Activated effector memory CD4-positive, alpha-beta T cell treated with Interleukin-2 at 50 U/mL for 16 hours (primary cell): ENCODE results near the gene PHLDB2.

Source experiments
- DNase-seq: peaks from one replicate; pipeline ENCODE4 v3.0.0-alpha.2; 2020

PHLDB2 gene

DNA sequence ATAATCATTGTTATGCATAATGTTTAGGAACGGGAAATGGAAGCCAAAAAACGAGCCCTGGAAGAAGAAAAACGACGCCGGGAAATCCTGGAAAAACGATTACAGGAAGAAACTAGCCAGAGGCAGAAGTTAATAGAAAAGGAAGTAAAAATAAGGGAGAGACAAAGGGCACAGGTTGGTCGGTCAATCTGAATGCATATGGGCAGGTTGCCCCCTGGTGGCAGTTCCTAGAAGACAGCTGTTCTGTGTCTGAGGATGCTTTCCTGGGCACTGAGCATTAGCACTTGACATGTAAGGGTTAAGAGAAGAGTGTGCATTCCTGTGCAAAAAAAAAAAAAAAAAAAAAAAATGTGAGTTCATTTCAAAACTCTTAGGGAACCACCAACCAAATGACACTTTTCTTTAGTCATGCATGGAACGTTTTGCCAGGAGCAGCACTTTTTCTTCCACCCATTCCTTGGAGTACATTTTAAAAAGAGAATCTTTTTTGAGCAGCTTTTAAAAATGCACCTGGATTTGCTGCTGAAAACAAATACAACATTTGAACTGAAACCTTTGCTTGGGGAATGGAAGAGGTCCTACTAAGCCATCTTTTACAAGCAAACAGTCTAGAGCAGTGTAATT is 108.7 kb downstream of the PHLDB2 start:
- peak; percentile 62 for DNase-seq

DNA sequence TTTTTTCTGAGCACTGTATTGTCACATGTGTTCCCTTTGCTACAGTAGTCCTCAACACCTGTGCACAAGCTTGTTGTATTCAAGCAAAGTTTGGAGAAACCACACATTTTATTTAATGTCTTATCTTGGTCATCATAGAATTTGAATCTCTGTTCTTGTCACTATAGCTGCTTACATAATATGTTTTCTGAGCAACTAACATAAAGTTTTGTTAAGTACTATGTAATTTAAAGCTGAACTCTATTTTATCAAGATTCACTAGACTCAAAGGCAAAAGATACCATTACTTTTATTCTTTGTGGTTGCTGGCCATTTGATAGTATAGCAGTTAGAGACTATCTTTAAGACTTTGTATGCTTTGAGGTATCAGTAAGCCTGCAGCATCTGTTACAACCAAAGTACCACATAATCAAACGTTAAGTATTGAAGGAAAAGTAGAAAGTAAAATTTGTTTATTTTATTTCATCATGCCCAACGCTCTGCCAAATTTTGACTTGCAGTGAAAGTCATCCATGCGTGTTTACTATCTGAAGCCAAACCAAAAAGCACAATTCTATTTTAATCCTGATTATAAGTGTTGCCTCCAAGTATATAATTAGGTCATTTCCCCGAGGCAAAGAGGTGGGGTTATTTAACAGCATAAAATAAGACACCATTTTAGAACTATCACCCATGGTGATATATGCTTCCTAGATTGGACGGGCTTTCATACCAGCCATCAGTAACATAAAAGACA is 109.4 kb downstream of the PHLDB2 start:
- no peak for DNase-seq

GRCh38 chr3:111970376-111970775 is 111.3 kb downstream of the PHLDB2 start:
- no peak for DNase-seq

GRCh38 chr3:111971533-111972130 is 112.6 kb downstream of the PHLDB2 start:
- DNase-seq: no peak

- no peak for DNase-seq
Observed at GRCh38 chr3:111972891-111973290, 113.8 kb downstream of the PHLDB2 start.

- no peak for DNase-seq
Observed at GRCh38 chr3:111975131-111975530, 116.1 kb downstream of the PHLDB2 start.

DNA sequence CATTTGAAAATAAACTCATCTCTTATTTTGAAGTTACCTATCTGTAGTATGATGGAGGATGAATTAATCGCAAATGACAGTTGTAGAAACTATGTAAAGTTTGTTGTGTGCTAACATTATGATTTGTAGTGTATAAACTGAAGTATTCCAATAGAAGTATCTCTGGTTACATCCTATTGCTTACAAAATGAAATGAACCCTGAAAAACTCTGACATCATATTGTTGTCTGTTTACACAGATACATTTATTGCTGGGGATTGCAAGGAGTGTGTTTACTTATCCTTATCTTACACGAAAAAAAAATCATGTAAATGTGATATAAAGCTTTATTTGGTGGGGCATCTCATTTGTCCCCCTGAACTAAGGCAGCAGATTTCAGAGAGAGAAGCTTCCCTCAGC is 117.2 kb downstream of the PHLDB2 start:
- DNase-seq: no peak

GRCh38 chr3:111978583-111979433 is 119.7 kb downstream of the PHLDB2 start, which contains the start of gene ABHD10:
TSS of gene ABHD10 (plus strand) at chr3:111979026. CDS start at chr3:111979062, 36 bp downstream.
- DNase-seq: peak; percentile 93

GRCh38 chr3:111979434-111980038 is 120.5 kb downstream of the PHLDB2 start:
- no peak for DNase-seq

DNA sequence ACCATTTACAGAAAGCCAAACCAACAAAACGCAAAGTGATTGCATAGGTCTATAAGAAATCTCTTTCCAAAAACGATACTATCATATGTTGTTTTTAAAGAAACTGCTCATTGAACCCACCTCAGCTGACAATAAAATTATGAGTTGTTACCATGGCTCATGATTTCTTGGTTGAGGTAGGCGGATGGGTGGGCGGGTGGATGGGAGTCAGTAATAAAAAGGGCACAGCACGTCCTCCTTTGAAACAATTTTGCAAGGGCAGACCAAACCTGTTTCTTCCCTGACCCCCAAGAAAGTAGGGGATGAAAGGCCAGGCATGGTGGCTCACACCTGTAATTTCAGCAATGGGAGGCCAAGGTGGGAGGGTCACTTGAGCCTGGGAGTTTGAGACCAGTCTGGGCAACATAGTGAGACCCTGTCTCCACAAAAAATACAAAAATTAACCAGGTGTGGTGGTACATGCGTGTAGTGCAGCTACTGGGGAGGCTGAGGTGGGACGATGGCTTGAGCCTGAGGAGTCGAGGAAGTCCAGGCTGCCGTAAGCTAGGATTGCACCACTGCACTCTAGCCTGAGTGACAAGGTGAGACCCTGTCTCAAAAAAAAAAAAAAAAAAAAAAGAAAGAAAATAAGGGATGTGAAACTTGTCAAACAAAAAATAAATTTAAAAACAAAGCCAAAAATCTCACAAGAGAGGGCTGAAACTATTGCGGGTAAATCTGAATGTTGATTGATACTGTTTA is 121.8 kb downstream of the PHLDB2 start:
- DNase-seq: no peak

GRCh38 chr3:111981457-111981763 is 122.3 kb downstream of the PHLDB2 start:
- DNase-seq: no peak

GRCh38 chr3:111984636-111985298 is 125.7 kb downstream of the PHLDB2 start:
- no peak for DNase-seq

GRCh38 chr3:111986800-111987199 is 127.7 kb downstream of the PHLDB2 start:
- no peak for DNase-seq

GRCh38 chr3:111989061-111989678 is 130.1 kb downstream of the PHLDB2 start:
- DNase-seq: no peak

GRCh38 chr3:111993038-111993437 is 134.0 kb downstream of the PHLDB2 start:
- no peak for DNase-seq

DNA sequence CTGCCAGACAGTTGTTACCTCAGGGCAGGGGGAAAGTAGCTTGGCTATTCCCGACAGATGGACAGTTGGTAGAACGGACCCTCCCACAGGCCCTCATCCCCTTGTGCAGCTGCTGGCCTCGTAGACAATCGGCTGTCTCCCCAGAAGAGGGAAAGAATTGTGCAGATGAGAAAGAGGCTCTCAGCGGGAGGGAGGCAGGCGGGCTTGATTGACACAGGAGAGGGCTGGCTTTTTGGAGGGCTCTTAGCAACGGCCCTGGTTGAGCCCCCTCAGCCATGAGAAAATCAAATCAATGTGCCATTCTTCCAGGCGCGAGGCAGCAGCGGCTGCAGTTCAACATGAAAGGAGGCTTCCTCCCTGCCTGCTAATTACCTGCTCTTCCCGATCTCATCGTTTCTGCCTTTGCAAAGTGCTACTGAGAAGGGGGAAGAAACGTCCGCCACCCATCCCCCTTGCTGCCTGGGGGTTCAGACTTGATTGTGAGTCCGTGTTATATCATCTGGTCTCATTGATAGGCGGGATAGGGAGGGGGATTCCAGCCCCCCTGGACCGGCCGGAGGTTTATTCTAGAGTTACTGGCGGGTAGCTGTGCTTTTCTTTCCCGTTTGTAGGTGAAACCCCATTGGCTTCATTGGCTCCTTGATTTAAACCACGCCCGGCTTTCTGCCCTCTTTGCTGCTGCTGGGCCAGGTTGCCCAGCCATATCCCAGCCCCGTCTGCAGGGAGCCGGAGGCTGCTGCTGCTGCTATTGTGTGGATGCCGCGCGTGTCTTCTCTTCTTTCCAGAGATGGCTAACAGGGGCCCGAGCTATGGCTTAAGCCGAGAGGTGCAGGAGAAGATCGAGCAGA is 139.8 kb downstream of the PHLDB2 start, which contains the start of gene TAGLN3:
Gene TAGLN3, plus strand, starts transcription at position 287 of the 848 bp plus-strand sequence. Its CDS starts 501 bp downstream, at position 788.
- no peak for DNase-seq

DNA sequence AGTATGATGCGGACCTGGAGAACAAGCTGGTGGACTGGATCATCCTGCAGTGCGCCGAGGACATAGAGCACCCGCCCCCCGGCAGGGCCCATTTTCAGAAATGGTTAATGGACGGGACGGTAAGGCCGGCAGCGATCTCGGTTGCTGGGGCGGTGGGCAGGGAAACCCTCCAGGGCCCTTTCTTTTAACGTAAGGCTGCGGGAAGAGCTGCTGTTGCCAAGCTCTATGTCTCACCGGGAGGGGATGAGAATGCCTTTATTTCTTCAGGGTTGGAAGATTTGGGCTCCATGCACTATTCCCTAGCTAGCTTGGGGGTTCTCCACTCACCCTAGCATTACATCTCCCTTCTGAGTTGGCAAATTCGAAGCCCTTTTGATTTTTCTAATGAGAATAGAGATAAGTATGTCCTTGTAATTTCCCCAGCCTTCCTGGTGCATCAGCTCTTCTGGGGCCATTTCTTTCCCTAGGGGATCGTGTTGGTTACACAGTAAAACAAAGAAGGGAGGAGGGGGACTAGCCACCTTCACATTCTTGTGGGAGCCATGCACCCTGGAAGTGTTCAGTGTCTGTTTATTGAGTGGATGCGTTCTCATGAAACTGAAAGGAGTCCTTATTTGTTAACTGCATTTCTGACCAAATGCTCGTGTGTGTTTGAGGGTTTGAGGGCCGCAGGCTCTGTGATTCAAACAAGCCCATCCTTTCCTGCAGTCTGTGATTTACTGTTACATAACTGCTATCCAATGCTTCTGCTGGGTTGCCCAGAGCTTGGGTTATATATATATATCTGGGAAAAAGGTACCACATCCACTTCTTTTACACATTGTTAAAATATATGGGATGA is 140.6 kb downstream of the PHLDB2 start:
- no peak for DNase-seq

GRCh38 chr3:112000367-112000771 is 141.3 kb downstream of the PHLDB2 start:
- no peak for DNase-seq

- no peak for DNase-seq
Observed at GRCh38 chr3:112000966-112001365, 141.9 kb downstream of the PHLDB2 start.
